Endothelial cell of umbilical vein (primary cell): Measurements from ENCODE around the gene CTDP1. TPM values are rescaled to one million over a fixed set of nuclear protein-coding genes. Genes with fewer than 3 reads are reported as not detected.

Experiments
- BruUV-seq: library from RNA; stranded (reverse); fragments of 400-500 nt; replicated peaks from 2 replicates; lab custom pipeline; 2021; lab: Mats Ljungman, UMichigan
- CTCF ChIA-PET: fragments of 300-600, 350-600 bp; sonication (Branson Sonifier 250); formaldehyde crosslinking; loops from one replicate; lab custom pipeline; 2021; ENCODE audit warnings: antibody characterized with exemption, inconsistent platforms; lab: Charles Lee
- POLR2A ChIA-PET: fragments of 300-600, 350-600 bp; sonication (Branson Sonifier 250); formaldehyde crosslinking; loops from one replicate; lab custom pipeline; 2021; ENCODE audit warnings: antibody characterized with exemption, inconsistent platforms; lab: Charles Lee
- DNase-seq: peaks from one replicate; pipeline ENCODE4 v3.0.0-alpha.2; 2011; ENCODE audit warnings: low read depth, low spot score
- FAIRE-seq: peaks from 2 replicates; lab custom pipeline; 2011; peaks lifted over from hg19 to GRCh38; lab: Jason Lieb, UNC
- H2AFZ ChIP-seq: 2 replicates; pipeline ENCODE4 v1.6.0; 2012; ENCODE audit warnings: low read depth, low read length, control low read depth, inconsistent platforms
- H3K27ac ChIP-seq: 2 replicates; pipeline ENCODE4 v1.5.1; 2011; ENCODE audit warnings: low read depth, mild to moderate bottlenecking, control low read depth, low read length, moderate library complexity; ENCODE audit not compliant: insufficient read depth
- H3K27me3 ChIP-seq, 2 experiments: 2 replicates each; pipeline versions ENCODE4 v1.6.0 to v1.6.1; 2011; ENCODE audit warnings: low read length in 2 of 2, mixed read lengths in 1 of 2; ENCODE audit not compliant: control insufficient read depth in 2 of 2, insufficient read depth in 2 of 2
- H3K36me3 ChIP-seq, 2 experiments: 2 replicates in 1 of 2; 3 replicates in 1 of 2; pipeline ENCODE4 v1.5.1; 2011; ENCODE audit warnings: low read length in 2 of 2, mild to moderate bottlenecking in 1 of 2, moderate library complexity in 1 of 2; ENCODE audit not compliant: control insufficient read depth in 2 of 2, insufficient read depth in 2 of 2; ENCODE audit errors: extremely low read depth in 1 of 2
- H3K4me1 ChIP-seq: 3 replicates; pipeline ENCODE4 v1.5.1; 2011; ENCODE audit warnings: mild to moderate bottlenecking, low read length; ENCODE audit not compliant: control insufficient read depth, insufficient read depth; ENCODE audit errors: extremely low read depth
- H3K4me2 ChIP-seq: 2 replicates; pipeline ENCODE4 v1.6.1; 2011; ENCODE audit warnings: low read length, control low read depth, mixed read lengths; ENCODE audit not compliant: insufficient read depth
- H3K4me3 ChIP-seq, 3 experiments: fragments of 200-600 bp in 1 of 3; sonication (generic), shearing (Covaris generic) in 1 of 3; replicated peaks in 1 of 3; 2 replicates each; pipeline ENCODE4 v1.5.1; 2011 to 2016; ENCODE audit warnings: control low read depth in 3 of 3, low read length in 3 of 3, mild to moderate bottlenecking in 2 of 3, inconsistent platforms in 1 of 3, low read depth in 1 of 3, moderate library complexity in 1 of 3; ENCODE audit not compliant: insufficient read depth in 1 of 3
- H3K79me2 ChIP-seq: 2 replicates; pipeline ENCODE4 v1.6.0; 2012; ENCODE audit warnings: low read length, inconsistent platforms; ENCODE audit not compliant: control insufficient read depth, insufficient read depth
- H3K9ac ChIP-seq: replicated peaks from 2 replicates; pipeline ENCODE3; 2011; ENCODE audit warnings: low read length, control low read depth; ENCODE audit not compliant: insufficient read depth; ENCODE audit errors: extremely low read depth
- H3K9me1 ChIP-seq: replicated peaks from 3 replicates; pipeline ENCODE4 v1.6.0; 2011; ENCODE audit warnings: mild to moderate bottlenecking, low read length; ENCODE audit not compliant: control insufficient read depth, insufficient read depth; ENCODE audit errors: extremely low read depth
- H3K9me3 ChIP-seq: replicated peaks from 2 replicates; pipeline ENCODE4 v1.5.1; 2012; ENCODE audit warnings: low read length, inconsistent platforms; ENCODE audit not compliant: control insufficient read depth, insufficient read depth
- H4K20me1 ChIP-seq: replicated peaks from 2 replicates; pipeline ENCODE3; 2011; ENCODE audit warnings: mild to moderate bottlenecking, low read length; ENCODE audit not compliant: control insufficient read depth, insufficient read depth; ENCODE audit errors: extremely low read depth
- EZH2 ChIP-seq: IDR thresholded peaks from 2 replicates; pipeline ENCODE4 v1.6.1; 2012; ENCODE audit warnings: borderline replicate concordance, low read depth, mild to moderate bottlenecking, moderate library complexity, low read length, inconsistent platforms; ENCODE audit not compliant: severe bottlenecking
- FOS ChIP-seq: IDR thresholded peaks from 2 replicates; pipeline ENCODE4 v1.6.1; 2011; ENCODE audit warnings: mild to moderate bottlenecking, low read length, moderate library complexity, borderline replicate concordance; ENCODE audit not compliant: insufficient read depth
- GATA2 ChIP-seq: IDR thresholded peaks from 2 replicates; pipeline ENCODE4 v1.7.0; 2011; ENCODE audit warnings: low read depth, mild to moderate bottlenecking, moderate library complexity, mixed read lengths, low read length; ENCODE audit not compliant: insufficient read length, insufficient read depth
- JUN ChIP-seq: IDR thresholded peaks from 2 replicates; pipeline ENCODE4 v1.6.1; 2011; ENCODE audit warnings: borderline replicate concordance, low read depth; ENCODE audit not compliant: insufficient read length, insufficient read depth
- MYC ChIP-seq: IDR thresholded peaks from one replicate; pipeline ENCODE4 v1.6.1; 2011; ENCODE audit warnings: mild to moderate bottlenecking, low read depth, low read length
- POLR2A ChIP-seq: IDR thresholded peaks from 2 replicates; pipeline ENCODE4 v1.6.1; 2012; ENCODE audit warnings: low read depth, mild to moderate bottlenecking, control low read depth, low read length
- POLR2AphosphoS5 ChIP-seq: IDR thresholded peaks from 2 replicates; pipeline ENCODE4 v1.6.1; 2012; ENCODE audit warnings: low read depth, mild to moderate bottlenecking, control low read depth, low read length, moderate library complexity; ENCODE audit not compliant: insufficient read depth
- dilution Hi-C: fragments of 300-500 bp; cut with MboI; formaldehyde crosslinking; loops from one replicate; pipeline ENCODE4 v1.15.0; 2019; ENCODE audit warnings: low sequenced_read_pairs; ENCODE audit not compliant: extremely low pct_ligation_motif_present
- intact Hi-C: fragments of 100-400 bp; cut with micrococcal nuclease; formaldehyde crosslinking; loops from one replicate; pipeline ENCODE4 v1.10.0; 2022
- polyA plus RNA-seq, 4 experiments: library from polyadenylated mRNA; depleted of rRNA in 3 of 4; stranded (reverse) in 3 of 4; unstranded in 1 of 4; fragments of >200 nt; gene quantifications; 2 replicates each; pipeline versions ENCODE4 v1.2.1 to v1.2.3, GENCODE V29; 2011 to 2012; ENCODE audit warnings: missing spikeins in 1 of 4
- total RNA-seq: library from RNA; stranded (reverse); gene quantifications from 2 replicates; pipeline ENCODE4 v1.2.3, GENCODE V29; 2021
- TF ChIP-seq, protein P1 (sequence below): IDR thresholded peaks from 2 replicates; pipeline ENCODE4 v1.6.1; 2011; ENCODE audit not compliant: insufficient read depth, insufficient read length
- TF ChIP-seq, protein P2 (sequence below), 2 donors: IDR thresholded peaks; 1 replicate in 1 of 2; 2 replicates in 1 of 2; pipeline ENCODE4 v1.5.1; 2011; ENCODE audit warnings: low read length in 2 of 2, mild to moderate bottlenecking in 2 of 2, moderate library complexity in 2 of 2, control low read depth in 1 of 2, inconsistent platforms in 1 of 2, low read depth in 1 of 2; ENCODE audit not compliant: insufficient read depth in 1 of 2; ENCODE audit errors: extremely low read depth in 1 of 2

CTDP1 gene
- total and polyA plus RNA-seq, 2 donors (not counting 3 experiments of a cell fraction or from before 2014, with no cell fraction given) = 15.3 to 27.6 TPM

DNA sequence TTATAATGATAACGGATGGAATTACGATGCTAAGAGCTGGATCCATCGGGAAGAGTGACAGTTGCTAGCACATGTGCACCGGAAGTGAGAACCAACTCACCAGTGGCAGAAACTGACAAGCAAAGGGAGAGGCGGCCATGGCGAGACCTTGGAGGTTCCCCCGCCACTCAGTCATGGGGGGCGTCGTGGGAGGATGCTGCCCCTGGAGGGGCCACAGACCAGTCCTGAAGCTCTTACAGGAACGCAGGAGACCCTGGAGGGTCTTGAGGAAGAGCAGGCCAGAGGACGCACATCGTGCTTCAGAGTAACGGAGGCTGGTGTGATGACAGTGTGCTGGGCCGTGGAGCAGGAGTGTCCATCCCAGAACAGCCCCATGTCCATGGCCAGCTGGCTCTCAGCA, 65.0 kb downstream of the CTDP1 start:
- ChIA-PET CTCF (no interaction called here), POLR2A (no interaction called here)
- Histone ChIP-seq H3K4me2 (no peak overlapping the region), H4K20me1 (no peaks in the 10 kb centered on the region), H3K79me2 (no peaks in the 10 kb centered on the region), H3K9me3 (no peaks in the 10 kb centered on the region), H3K27ac (no peak overlapping the region), H3K4me1 (no peaks in the 10 kb centered on the region), H3K27me3 (no peaks in the 10 kb centered on the region), H3K9ac (no peak overlapping the region), H3K9me1 (no peaks in the 10 kb centered on the region), H2AFZ (no peak overlapping the region), H3K36me3 (peaks cover 0 to 7% of the 10 kb centered on the region in 2 experiments), H3K4me3 (no peak overlapping the region)
- DNase-seq (no peak), FAIRE-seq (no peak)
- intact Hi-C loops (no loop called here), dilution Hi-C loops (no loop called here)
- no peak for TF ChIP-seq JUN
- no peak for TF ChIP-seq EZH2
- TF ChIP-seq MYC = no peak
- TF ChIP-seq, protein P1, sequence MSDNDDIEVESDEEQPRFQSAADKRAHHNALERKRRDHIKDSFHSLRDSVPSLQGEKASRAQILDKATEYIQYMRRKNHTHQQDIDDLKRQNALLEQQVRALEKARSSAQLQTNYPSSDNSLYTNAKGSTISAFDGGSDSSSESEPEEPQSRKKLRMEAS = no peak
- TF ChIP-seq POLR2AphosphoS5 = no peak
- TF ChIP-seq, protein P2, sequence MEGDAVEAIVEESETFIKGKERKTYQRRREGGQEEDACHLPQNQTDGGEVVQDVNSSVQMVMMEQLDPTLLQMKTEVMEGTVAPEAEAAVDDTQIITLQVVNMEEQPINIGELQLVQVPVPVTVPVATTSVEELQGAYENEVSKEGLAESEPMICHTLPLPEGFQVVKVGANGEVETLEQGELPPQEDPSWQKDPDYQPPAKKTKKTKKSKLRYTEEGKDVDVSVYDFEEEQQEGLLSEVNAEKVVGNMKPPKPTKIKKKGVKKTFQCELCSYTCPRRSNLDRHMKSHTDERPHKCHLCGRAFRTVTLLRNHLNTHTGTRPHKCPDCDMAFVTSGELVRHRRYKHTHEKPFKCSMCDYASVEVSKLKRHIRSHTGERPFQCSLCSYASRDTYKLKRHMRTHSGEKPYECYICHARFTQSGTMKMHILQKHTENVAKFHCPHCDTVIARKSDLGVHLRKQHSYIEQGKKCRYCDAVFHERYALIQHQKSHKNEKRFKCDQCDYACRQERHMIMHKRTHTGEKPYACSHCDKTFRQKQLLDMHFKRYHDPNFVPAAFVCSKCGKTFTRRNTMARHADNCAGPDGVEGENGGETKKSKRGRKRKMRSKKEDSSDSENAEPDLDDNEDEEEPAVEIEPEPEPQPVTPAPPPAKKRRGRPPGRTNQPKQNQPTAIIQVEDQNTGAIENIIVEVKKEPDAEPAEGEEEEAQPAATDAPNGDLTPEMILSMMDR (IDR thresholded peaks at IDR 0.05; ENCODE audit: extremely low read depth in 1 of 2, insufficient read depth in 1 of 2, low read depth in 1 of 2, low read length in 2 of 2) = no peak
- no peak for TF ChIP-seq POLR2A
- TF ChIP-seq FOS = no peak
- TF ChIP-seq GATA2 = no peak
- BruUV-seq = no TSS peak
